OCI-LY3 (cell line): Measurements from ENCODE around the gene TTF1.

ENCODE experiments used
- EZH2phosphoT487 ChIP-seq: fragments of 200-600 bp; shearing (Covaris generic); IDR thresholded peaks from 2 replicates; pipeline ENCODE4 v1.6.1; 2018; ENCODE audit warnings: antibody characterized with exemption, mixed run types, low read depth
- TF ChIP-seq, protein P1 (sequence below): fragments of 200-600, 300-600 bp; sonication (generic); IDR thresholded peaks from 2 replicates; pipeline ENCODE4 v1.5.1; 2014; ENCODE audit warnings: antibody characterized with exemption, low read length, low read depth

DNA sequence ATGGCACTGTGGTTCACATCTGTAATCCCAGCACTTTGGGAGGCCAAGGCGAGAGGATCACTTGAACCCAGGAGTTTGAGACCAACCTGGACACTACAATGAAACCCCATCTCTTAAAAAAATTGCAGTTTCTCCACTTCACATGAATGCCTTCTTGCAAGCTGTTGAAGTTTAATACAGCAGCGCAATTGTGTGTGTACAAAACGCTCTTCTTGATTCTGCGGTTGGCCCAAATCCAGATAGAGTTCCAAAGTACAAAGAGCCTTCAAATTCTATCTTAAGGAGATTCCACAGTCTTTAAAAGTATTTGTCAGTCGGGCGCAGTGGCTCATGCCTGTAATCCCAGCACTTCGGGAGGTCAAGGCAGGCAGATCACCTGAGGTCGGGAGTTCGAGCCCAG is 42.6 kb downstream of the TTF1 start:
- TF ChIP-seq, protein P1, sequence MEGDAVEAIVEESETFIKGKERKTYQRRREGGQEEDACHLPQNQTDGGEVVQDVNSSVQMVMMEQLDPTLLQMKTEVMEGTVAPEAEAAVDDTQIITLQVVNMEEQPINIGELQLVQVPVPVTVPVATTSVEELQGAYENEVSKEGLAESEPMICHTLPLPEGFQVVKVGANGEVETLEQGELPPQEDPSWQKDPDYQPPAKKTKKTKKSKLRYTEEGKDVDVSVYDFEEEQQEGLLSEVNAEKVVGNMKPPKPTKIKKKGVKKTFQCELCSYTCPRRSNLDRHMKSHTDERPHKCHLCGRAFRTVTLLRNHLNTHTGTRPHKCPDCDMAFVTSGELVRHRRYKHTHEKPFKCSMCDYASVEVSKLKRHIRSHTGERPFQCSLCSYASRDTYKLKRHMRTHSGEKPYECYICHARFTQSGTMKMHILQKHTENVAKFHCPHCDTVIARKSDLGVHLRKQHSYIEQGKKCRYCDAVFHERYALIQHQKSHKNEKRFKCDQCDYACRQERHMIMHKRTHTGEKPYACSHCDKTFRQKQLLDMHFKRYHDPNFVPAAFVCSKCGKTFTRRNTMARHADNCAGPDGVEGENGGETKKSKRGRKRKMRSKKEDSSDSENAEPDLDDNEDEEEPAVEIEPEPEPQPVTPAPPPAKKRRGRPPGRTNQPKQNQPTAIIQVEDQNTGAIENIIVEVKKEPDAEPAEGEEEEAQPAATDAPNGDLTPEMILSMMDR = no peak
- no peak for TF ChIP-seq EZH2phosphoT487
